ENCODE data around the gene INF2.

The INF2 gene

DNA sequence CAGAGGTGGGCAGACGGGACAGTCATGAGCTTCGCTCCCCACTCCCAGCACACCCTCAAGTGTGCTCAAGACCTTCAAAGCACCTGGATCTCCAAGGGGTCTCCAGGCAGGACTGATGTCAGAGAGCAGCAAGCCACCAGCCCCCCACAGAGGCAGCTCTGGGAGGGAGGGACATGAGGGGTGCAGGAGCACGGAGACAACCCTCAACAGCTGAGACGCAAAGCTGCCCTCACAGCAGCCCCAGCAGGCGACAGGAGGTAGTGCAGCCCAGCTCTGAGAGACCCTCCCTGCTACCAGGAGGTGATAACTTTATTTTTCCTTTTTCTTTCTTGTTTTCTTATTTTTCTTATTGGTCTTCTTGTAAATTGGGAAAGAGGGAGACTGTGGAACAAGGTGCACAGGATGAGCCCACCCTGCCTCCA is 81.4 kb downstream of the INF2 start:
- no peak for DNase-seq (ENCODE audit: low spot score)

DNA sequence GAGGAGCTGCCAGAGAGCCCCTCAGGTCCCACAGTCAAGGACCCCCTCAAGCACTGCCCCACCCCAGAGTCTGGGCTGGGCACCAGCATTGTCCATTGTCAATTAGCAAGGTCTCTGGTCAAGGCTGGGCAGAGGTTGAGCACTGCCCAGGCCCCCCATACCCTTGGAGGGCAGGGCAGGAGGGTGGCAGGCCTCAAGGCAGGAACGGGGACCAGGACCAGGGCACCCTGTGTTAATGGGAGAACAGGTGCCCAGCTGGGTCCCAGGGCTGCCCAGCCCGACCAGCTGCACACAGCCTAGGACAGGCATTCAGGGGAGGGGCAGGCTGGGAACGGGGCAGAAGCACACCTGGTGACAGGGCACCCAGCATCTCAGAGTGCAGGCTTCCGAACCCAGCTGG is 82.0 kb downstream of the INF2 start:
- no peak for DNase-seq (ENCODE audit: low spot score)

All from COLO829 (cell line).